Nephron progenitor cell (in vitro differentiated cells): ENCODE data around the gene MBNL2.

ENCODE experiments used
- DNase-seq: peaks from one replicate; pipeline ENCODE4 v3.0.0; 2021
- H3K27ac Mint-ChIP-seq: 2 replicates; pipeline ENCODE4 v1.8.0; 2021; ENCODE audit warnings: mild to moderate bottlenecking, moderate library complexity, mixed read lengths
- H3K27me3 Mint-ChIP-seq: 2 replicates; pipeline ENCODE4 v1.8.0; 2021; ENCODE audit warnings: mild to moderate bottlenecking, low read depth, mixed read lengths; ENCODE audit not compliant: poor library complexity
- H3K36me3 Mint-ChIP-seq: 2 replicates; pipeline ENCODE4 v1.8.0; 2021; ENCODE audit warnings: low read depth, mixed read lengths
- H3K4me1 Mint-ChIP-seq: 2 replicates; pipeline ENCODE4 v1.8.0; 2021; ENCODE audit warnings: mixed read lengths
- H3K4me3 Mint-ChIP-seq: 2 replicates; pipeline ENCODE4 v1.8.0; 2021; ENCODE audit warnings: mild to moderate bottlenecking, moderate library complexity, mixed read lengths
- H3K9me3 Mint-ChIP-seq: 2 replicates; pipeline ENCODE4 v1.8.0; 2021; ENCODE audit warnings: mild to moderate bottlenecking, moderate library complexity, mixed read lengths
- TF ChIP-seq, protein P1 (sequence below): fragments of 200-600 bp; sonication (generic); IDR thresholded peaks from 2 replicates; pipeline ENCODE4 v1.5.0; 2021; ENCODE audit warnings: antibody characterized with exemption

The MBNL2 gene

GRCh38 chr13:97235549-97236231 is 13.6 kb downstream of the MBNL2 start:
- no peak for DNase-seq
- H3K27me3 Mint-ChIP-seq, result no peaks in the 10 kb centered on the region
- peaks cover 24% of the 10 kb centered on the region for H3K9me3 Mint-ChIP-seq
- H3K4me3 Mint-ChIP-seq, result peak overlapping the region; percentile 8
- peaks cover 54% of the 10 kb centered on the region for H3K36me3 Mint-ChIP-seq
- H3K27ac Mint-ChIP-seq, result peak overlapping the region; percentile 95
- TF ChIP-seq, protein P1, sequence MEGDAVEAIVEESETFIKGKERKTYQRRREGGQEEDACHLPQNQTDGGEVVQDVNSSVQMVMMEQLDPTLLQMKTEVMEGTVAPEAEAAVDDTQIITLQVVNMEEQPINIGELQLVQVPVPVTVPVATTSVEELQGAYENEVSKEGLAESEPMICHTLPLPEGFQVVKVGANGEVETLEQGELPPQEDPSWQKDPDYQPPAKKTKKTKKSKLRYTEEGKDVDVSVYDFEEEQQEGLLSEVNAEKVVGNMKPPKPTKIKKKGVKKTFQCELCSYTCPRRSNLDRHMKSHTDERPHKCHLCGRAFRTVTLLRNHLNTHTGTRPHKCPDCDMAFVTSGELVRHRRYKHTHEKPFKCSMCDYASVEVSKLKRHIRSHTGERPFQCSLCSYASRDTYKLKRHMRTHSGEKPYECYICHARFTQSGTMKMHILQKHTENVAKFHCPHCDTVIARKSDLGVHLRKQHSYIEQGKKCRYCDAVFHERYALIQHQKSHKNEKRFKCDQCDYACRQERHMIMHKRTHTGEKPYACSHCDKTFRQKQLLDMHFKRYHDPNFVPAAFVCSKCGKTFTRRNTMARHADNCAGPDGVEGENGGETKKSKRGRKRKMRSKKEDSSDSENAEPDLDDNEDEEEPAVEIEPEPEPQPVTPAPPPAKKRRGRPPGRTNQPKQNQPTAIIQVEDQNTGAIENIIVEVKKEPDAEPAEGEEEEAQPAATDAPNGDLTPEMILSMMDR, result no peak
- H3K4me1 Mint-ChIP-seq, result peaks cover 42% of the 10 kb centered on the region

- no peak overlapping the region for H3K27ac Mint-ChIP-seq
- TF ChIP-seq, protein P1, result no peak
- H3K36me3 Mint-ChIP-seq, result peaks cover 39% of the 10 kb centered on the region
- H3K9me3 Mint-ChIP-seq, result peaks cover 20% of the 10 kb centered on the region
- no peak for DNase-seq
- H3K27me3 Mint-ChIP-seq, result no peaks in the 10 kb centered on the region
- H3K4me3 Mint-ChIP-seq, result no peak overlapping the region
- H3K4me1 Mint-ChIP-seq, result peaks cover 42% of the 10 kb centered on the region
Observed at GRCh38 chr13:97237388-97237787, 15.3 kb downstream of the MBNL2 start.

- H3K4me1 Mint-ChIP-seq, result peaks cover 48% of the 10 kb centered on the region
- H3K9me3 Mint-ChIP-seq, result peaks cover 19% of the 10 kb centered on the region
- TF ChIP-seq, protein P1, result no peak
- H3K4me3 Mint-ChIP-seq, result no peak overlapping the region
- no peaks in the 10 kb centered on the region for H3K27me3 Mint-ChIP-seq
- H3K27ac Mint-ChIP-seq, result no peak overlapping the region
- DNase-seq, result no peak
- H3K36me3 Mint-ChIP-seq, result peaks cover 37% of the 10 kb centered on the region
Observed at GRCh38 chr13:97238432-97238831, 16.3 kb downstream of the MBNL2 start.

GRCh38 chr13:97238883-97239282 is 16.8 kb downstream of the MBNL2 start:
- Mint-ChIP-seq H3K36me3 (peaks cover 33% of the 10 kb centered on the region), H3K9me3 (peaks cover 14% of the 10 kb centered on the region), H3K27ac (no peak overlapping the region), H3K27me3 (no peaks in the 10 kb centered on the region), H3K4me1 (peaks cover 48% of the 10 kb centered on the region), H3K4me3 (no peak overlapping the region)
- no peak for DNase-seq
- TF ChIP-seq, protein P1, result no peak

GRCh38 chr13:97239306-97239705 is 17.2 kb downstream of the MBNL2 start:
- Mint-ChIP-seq H3K4me3 (no peak overlapping the region), H3K36me3 (peaks cover 29% of the 10 kb centered on the region), H3K4me1 (peaks cover 48% of the 10 kb centered on the region), H3K9me3 (peaks cover 10% of the 10 kb centered on the region), H3K27ac (no peak overlapping the region), H3K27me3 (no peaks in the 10 kb centered on the region)
- DNase-seq, result no peak
- TF ChIP-seq, protein P1, result no peak
